Activated T-helper 9 cell treated with anti-CD3 and anti-CD28 coated beads, Interleukin-2, amount 50 U/mL, for 16 hours (primary cell): Measurements from ENCODE around the gene LAMA5.

Source experiments
- DNase-seq: peaks from one replicate; pipeline ENCODE4 v3.0.0-alpha.2; 2020; ENCODE audit warnings: low read depth

The LAMA5 gene

DNA sequence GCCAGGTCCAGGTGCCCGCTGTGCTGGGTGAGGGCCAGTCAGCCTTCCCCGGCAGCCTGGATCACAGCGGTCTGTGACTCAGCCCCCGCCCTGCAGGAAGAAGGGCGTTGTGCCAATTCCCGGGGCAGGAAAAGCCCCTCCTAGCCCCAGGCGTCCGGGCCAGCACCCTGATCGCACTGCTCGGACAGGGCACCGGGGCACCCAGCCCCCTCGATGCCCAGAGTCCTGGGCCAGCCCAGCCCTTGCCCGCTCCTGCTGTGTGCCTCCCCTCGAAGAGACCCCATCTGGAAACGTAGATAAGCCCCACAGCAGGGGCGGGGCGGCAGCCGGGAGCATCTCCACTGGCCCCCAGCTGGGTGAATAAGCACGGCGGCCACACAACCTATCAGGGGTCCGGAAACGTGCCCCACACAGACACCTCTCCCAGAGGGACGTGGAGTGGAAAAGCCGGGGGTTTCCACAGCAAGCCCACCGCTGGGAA is 9.9 kb downstream of the LAMA5 start:
- no peak for DNase-seq

DNA sequence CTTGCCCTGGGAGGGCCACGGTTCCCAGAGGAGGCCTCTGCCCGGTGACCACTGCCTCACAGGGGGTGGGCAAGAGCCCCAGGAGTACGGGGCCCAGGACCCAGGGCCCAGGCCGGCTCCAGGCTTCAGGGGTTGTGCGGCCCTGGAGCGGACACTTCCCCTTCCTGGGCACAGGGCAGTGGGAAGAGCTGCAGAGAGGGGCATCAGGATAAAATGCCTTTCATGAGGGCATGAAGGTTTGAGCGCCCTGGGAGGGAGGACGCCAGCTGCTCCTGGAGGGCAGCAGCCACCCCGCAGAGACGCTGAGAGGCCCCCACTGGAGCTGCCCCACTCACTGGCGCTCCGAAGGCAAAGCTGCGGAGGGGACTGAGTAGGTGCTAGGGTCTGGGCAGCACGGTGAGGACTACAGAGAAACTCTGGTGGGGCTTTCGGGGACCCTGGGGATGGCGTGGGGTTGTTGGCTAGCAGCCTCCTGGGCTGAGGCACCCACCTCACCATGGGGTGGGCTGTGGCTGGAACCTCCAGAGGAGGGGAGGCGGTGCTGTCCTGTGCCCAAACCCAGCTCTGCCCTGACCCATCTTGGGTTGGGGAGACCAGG is 10.4 kb downstream of the LAMA5 start:
- no peak for DNase-seq

DNA sequence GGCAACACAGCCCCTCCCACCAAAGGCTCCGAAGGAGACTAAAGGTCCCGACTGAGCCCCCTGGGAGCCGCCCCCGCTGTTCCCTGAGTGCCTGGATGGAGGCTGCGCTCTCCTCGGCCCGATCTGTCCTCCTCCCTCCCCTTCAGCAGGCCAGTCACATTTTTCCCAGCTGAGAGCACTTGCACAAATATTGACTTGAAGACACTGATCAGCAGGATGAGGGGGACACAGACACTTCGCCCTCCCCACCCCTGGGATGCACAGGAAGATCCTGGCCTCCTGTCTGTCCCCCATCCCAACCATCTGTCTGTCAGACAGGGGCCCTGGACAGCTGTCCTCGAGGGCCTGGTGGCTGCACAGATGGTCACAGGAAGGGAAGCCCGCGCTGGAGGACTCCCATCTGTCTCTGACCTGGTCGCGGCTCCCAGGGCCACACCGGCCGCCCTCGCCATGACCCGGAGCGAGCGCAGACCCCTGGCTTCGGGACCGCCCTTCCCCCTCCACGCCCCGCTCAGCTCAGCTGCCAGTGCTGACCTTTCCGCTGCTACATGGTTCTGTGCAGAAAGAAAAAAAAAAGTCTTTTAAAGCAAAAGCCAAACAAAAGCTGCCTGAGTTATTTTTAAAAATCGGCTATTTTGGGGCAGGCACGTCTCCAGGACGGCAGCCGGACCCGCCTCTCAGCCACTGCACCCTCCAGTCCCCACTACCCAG is 11.1 kb downstream of the LAMA5 start:
- no peak for DNase-seq

DNA sequence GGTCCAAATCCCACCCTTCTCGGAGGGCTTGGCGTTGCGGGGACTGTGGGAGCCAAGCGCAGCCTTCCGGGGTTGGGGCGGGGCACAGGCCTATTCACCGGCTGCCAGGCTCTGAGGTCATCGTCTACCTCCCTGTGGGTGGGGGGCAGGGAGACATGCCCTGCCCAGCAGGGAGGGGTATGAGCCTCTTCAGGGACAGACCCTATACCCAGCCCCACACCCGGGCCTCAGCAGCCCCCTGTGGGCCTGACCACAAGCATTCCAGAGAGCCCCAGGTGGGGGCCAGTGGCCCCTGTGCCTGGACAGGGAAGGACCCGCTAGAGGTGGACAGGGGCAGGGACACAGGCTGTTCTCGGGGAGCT is 11.6 kb downstream of the LAMA5 start:
- no peak for DNase-seq

DNA sequence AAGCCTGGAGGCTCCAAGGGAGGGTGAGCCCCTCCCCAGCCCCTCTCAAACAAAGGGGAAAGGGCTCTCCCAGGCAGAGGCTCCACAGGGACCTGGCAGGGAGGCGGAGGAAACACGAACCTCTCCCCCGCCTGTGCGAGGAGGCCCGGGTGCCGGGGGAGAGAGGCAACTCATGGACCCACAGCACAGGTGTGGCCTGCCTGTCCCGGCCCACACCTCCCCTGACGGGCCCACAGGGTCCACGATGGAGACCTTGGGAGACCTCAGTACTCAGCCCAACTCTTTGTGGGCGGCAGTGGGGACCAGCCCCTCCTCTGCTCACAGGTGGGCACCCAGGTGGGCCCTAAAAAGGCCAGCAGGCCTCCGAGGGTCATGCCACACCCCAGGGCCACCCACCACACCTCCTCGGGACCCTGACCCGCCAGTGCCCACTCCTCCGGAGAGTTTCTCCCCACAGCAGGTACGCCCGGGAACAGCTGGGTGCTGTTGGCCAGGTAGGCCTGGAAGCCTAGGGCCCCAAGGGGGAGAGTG is 12.2 kb downstream of the LAMA5 start:
- no peak for DNase-seq

DNA sequence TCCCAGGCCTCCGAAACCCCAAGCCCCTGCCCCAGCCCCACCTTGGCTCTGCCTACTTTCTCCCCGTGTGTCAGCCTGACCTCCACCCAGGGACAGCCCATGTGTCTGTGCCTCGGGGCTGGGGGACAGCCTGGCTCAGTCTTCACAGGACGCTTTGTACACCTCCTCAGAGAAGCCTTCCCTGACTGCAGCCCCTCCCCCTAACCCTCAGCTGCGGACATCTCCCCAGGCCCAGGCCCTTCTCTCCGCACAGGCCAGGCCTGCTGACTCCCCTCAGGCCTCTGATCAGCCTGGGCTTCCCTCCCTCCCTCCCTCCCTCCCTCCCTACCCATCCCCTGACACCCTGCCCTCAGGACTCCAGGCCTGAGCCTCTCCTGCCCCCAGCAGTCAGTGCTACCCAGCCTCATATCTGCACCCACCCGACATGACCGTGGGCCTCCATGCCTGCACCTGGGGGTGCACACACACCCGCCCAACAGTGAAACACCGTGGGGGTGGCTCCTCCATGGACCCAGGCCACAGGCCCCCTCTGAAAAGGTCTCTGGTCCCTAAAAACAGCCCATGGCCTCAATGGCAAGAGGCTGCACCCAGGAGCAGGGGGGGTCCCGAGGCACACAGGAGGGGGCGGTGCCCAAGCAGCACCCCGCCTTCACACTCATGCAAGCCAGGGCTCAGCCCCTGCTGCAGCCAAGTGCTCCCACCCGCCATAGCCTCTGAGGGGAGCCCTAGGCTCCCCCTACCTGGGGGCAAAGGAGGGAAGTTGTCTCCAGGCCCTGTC is 12.9 kb downstream of the LAMA5 start:
- DNase-seq: no peak

DNA sequence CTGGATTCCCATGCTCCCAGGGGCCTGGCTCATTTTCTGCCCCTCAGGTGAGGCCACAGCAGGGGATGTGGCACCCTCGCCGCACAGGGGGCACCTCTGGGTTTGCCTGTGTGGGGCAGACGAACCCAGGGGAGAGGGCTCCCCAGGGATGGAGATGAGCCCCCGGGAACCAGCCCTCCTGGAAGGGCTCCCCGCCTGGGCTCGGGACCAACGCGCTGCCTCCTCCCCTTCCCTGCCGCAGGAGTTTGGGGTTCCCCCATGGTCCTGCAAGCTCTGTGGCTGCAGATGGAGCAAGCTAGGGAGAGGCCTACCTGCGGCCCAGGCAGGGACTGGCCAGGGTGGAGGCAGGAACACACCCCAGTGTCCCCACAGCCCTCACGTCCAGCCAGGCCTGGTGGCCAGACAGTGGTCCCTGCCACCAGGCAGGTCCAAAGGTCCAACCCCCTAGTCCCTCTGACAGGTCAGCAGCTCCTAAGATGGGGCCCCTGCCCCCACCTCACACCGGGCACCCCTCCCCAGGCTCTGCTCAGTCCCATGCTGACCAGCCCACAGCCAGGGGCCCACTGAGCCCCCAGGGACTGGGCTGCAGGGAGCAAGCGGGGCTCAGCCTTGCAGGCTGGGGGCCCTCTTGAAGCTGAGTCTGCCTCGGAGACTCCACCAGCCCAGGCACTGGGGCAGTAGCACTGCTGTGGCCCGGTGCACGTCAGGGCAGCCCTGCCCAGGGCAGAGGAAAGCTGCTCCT is 13.7 kb downstream of the LAMA5 start:
- no peak for DNase-seq

DNA sequence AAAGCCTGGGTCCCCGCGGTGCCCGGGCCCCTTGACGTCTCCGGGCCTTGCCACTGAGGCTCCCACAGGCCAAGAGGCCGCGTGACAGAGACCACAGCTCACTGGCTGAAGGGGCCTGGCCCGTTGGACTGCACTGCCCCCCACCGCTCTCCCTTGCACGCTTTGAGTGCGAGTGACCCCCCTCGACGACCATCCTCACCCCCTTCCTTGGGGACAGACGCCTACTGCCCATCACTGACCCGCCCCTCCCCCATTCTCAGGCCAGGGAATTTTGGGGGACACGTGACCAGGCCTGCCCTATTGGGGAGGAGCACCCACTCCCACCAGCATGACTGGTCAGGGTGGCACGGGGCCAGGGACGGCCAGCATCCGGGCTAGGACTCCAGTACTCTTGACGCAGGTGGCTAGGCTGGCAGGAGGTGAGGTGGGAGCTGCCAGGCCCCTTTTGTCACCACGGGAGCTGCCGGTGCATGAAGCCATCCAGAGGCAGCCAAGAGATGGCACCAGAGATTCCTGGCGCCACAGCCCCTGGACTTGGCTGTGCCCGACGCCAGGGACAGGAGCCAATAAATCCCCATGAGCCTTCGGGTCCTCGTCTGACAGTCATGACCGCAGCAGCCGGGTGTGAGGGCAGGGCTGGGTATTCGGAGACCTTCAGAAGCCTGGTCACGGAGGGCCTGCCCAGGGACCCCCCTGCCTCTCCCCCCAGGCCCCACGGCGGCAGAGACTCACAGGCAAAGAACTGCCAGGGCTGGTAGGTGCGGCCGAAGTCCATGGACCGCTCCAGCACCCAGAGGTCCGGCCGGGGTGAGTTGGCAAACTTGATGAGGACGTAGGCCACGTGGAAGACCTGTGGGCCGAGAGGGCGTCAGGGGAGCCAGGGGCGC is 14.5 kb downstream of the LAMA5 start:
- DNase-seq: no peak

DNA sequence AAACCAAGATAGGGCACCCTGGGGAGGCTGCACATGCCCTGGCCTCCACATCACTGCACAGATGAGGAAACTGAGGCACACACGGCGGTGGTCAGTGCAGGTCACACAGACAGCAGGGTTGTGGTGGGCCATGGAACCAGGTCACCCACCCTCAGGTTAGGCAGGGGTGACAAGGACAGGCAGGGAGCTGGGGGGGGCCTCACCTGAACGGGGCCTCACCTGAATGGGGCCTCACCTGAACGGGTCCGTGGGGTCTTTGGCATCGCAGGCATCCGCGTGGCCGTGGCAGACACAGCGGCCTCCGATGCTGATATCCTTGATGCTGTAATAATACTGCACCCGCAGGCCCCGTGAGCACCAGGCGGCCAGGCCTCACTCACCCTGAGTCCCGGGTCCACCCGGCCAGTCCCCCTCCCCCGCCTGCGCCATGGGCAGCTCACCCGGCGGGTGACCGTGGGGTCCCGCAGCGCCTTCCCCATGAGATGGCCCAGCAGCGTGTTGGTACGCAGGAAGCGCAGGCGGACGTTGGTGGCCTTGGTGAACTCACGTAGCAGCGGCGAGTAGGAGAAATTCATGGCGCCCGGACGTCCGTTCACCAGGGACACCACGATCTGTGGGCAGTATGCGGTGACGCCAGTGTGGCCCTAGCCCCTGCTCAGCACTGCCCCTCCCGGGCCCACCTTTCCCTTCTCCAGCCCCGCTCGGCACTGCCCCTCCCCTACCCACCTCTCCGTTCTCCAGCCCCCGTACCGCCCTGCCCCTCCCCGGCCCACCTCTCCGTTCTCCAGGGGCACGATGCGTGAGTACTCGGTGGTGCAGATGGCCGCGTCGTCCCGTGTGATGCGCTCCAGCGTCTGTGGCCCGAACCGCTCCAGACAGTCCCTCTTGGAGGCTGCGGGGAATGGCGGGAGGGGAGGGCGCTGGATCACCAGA is 15.4 kb downstream of the LAMA5 start:
- no peak for DNase-seq

DNA sequence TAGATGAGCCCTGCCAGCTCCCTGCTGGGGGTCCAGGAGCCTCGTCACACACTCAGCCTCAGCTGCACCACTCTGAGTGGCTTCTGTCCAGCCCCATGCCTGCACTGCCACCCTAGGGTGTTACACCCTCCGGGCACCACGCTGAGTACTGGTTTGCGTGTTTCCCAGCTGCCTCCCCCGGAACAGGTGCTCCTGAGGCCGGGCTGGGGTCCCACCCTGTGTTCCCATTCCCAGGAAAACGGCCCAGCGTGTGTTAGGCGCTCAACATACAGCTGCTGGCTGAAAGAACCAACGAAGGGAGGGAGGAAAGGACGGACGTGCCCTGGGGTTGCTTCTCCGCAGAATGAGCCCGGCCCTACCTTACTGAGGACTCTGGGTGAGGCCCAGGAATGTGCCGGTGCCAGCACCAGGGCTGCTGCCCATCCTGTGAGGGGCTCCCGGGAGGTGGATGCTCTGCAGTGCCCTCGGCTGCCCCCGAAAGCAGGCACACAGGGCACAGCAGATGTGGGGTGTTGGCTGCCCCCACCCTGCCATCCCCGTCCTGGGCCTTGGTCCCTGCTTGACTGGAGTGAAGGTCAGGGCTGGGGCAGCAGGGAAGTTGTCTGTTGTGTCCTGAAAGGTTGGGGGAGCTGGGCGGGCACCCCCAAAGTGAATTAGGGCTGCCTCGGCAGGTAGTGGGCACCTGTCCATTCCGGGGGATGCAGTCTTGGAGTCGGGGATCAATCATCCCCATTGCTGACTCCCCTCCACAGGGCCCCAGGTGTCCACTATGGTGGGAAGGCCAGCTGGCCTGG is 16.3 kb downstream of the LAMA5 start:
- no peak for DNase-seq

DNA sequence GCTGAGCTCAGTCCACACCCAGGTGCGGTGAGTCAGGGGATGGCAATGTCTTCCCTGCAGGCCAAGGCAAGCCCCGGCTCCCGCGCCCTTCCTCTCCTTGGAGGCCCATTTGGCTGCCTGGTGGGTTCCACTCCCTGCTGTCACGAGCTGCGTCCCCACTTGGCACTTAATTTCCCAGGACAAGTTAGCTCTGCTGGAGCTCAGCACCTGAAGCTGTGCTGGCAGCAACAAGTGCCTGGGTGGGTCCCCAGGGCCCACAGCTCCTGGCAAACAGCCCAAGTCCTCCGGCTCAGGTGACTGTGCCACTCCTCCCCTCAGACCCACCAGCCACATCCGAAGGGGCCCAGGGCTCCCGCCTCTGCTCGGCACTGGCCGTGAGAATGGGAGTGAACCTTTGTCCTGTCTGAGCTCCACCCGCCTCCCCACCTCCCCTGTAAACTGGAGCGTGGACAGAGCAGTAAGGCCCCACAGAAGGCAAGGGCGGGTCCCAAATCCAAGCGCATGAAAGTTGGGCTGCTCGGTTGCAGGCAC is 16.9 kb downstream of the LAMA5 start:
- DNase-seq: no peak

DNA sequence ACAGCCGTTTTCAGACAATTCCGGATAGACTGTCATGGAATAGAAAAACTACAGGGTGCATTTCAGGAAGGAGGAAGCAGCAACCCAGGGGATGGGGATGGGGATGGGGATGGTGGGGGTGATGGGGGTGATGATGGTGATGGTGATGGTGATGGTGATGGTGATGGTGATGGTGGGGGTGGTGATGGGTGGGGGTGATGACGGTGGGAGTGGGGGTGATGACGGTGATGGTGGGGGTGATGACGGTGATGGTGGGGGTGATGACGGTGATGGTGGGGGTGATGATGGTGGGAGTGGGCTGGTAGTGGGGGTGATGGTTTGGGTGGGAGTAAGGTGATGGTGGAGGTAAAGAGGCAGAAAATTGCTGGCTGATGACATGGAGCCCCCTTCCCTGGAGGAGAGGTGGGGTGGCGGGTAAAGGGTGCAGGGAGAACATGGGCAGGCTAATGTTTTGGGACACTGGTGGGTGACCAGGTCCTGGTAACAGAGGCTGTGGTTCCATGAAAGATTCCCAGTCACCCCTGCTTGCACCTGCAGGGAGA is 17.5 kb downstream of the LAMA5 start:
- no peak for DNase-seq

DNA sequence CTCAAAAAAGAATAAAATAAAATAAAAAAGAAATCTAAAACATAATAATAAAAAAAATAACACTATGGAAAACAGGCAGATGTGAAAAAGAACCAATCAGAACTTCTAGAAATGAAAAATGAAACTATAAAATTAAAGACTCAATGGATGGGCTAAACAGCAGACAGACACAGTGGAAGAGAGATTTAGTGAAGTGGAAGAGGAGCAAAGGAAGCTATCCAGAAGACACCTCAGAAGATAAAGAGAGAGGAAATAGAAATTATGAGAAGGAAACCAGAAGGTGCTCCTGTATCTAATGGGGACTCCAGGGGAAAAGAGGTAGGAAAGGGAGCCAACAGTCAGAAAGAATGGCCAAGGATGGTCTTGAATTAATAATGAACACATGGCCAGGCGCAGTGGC is 18.5 kb downstream of the LAMA5 start:
- DNase-seq: no peak

DNA sequence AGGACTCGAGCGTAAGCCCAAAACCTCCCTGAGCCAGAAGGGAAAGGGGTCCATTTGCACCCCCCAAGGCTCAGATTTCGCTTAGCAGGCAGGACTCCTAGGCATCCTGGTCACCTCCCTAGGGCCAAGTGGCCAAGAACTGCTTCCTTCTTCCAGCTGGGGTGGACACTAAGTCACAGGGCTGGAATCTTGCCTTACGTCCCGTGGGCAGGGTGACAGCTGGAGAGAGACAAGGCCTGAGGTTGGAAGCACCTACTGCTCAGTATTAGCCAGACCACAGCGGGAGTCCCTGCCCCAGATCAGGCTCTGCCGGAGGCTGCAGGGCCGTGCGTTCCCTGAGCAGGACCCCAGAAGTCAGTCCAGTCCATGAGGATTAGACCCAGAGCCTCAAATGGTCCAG is 19.7 kb downstream of the LAMA5 start:
- no peak for DNase-seq

DNA sequence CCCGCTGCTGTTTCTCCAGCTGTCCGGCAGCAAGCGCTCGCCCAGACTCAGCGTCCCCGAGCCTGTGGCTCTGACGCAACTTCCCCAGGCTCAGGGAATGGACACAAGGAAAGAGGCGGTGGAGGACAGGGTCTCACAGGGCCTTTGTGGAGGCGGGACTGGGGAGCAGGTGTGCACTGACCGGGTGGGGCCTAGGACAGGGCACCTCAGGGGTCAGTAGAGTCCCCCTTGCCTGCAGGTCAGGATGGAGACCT is 20.0 kb downstream of the LAMA5 start:
- no peak for DNase-seq

DNA sequence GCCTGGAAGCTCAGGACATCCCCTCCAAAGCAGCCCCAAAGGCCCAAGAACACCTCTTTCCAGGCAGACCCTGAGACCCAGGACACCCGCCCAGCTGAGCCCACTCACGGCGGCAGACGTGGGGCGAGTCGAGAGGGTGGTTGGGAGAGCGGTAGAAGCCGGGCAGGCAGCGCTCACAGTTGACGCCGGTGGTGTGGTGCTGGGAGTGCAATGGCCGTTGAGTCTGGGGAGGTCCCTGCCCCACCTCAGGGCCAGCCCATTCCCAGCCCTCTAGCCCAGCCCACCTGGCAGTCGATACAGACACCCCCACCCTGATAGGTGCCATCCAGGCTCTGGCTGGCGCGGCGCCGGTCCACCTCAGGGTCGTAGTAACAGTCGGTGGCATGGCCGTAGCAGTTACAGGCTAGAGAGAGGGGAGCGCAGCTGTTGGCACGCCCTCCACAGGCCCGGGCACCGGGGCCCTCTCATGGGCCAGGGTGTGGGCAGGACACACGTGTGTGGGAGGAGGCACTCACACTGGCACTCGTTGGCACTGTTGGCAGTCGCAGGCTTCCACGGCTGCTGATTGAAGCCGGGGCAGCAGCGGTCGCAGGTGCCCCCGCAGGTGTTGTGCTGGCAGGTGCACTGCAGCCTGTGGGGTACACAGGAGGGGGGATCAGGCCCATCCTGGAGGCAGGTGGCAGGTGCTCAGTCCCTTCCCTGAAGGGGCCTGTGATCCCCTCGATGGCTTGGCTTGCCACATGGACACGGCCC is 20.5 kb downstream of the LAMA5 start:
- no peak for DNase-seq

DNA sequence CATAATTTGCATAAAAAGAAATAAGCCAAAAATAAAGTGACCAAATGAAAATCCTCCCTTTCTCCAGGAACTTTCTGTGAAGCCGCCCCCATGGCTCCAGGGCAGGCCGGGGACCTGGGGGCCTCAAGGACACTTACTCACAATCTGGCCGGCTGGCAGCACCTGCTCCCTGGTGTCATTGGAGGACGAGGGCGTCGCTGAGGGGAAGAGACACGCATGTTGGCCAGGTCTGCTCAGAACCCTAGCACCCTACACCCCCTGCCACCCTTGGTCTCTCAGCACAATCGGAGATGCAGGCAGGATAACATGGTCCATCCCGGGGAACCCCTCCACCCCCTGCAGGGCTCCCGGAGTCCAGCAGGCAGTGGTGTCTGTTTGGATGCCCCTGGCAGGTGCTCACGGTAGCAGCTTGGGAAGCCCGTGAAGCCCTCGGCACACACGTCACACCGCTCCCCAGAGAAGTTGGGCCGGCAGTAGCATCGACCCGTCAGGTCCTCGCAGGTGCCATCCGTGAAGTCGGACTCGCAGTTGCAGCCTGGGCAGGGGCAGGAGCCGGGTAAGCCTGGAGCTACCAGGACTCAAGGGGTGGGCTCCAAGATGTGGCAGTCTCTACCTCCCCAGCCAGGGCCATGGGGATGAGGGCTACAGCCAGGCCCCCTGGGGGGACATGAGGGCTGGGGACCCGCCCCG is 21.3 kb downstream of the LAMA5 start:
- DNase-seq: no peak

DNA sequence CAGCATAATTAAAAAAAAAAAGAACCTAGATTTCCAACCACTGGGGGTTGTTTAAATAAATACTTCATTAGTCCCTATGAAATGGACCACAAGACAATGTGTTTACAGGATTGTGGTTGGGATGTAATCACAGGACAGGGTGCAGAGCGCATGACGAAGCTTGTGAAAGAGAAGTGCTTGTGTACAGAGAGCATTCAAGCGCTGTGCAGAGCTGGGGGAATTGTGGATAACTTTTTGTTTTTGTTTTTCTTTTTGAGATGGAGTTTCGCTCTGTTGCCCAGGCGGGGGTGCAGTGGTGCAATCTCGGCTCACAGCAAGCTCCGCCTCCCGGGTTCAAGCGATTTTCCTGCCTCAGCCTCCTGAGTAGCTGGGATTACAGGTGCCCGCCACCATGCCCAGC is 22.3 kb downstream of the LAMA5 start:
- DNase-seq: no peak
